Activated T-helper 17 cell treated with anti-CD3 and anti-CD28 coated beads, Interleukin-2, amount 50 U/mL, for 72 hours (primary cell): Measurements from ENCODE around the gene TOPBP1. TPM values are rescaled to one million over a fixed set of nuclear protein-coding genes. Genes with fewer than 3 reads are reported as not detected.

Experiments used
- ATAC-seq: fragments of 150-1000 bp; cut with Tn5 transposase; replicated peaks from 2 replicates; pipeline ENCODE4 v1.10.0; 2021; ENCODE audit warnings: mild to moderate bottlenecking, moderate library complexity
- H3K27ac Mint-ChIP-seq: one replicate; pipeline ENCODE4 v1.8.0; 2022; ENCODE audit warnings: mixed read lengths
- H3K27me3 Mint-ChIP-seq: one replicate; pipeline ENCODE4 v1.8.0; 2022; ENCODE audit warnings: mixed read lengths
- H3K36me3 Mint-ChIP-seq: one replicate; pipeline ENCODE4 v1.8.0; 2022; ENCODE audit warnings: low read depth, mild to moderate bottlenecking, mixed read lengths
- H3K4me1 Mint-ChIP-seq: one replicate; pipeline ENCODE4 v1.8.0; 2022; ENCODE audit warnings: mixed read lengths
- H3K4me3 Mint-ChIP-seq: one replicate; pipeline ENCODE4 v1.8.0; 2022; ENCODE audit warnings: mild to moderate bottlenecking, mixed read lengths
- H3K9me3 Mint-ChIP-seq: one replicate; pipeline ENCODE4 v1.8.0; 2022; ENCODE audit warnings: mixed read lengths
- total RNA-seq, 2 donors: library from RNA; stranded (reverse); gene quantifications; one replicate each; pipeline ENCODE4 v1.2.3, GENCODE V29; 2022

The TOPBP1 gene
- 10 to 100 TPM; 86.0 to 96.7 TPM for total RNA-seq

- Mint-ChIP-seq H3K4me3 (peak within 1 kb of the TSS; percentile 99), H3K27ac (peak within 1 kb of the TSS; percentile 99), H3K36me3 (peaks cover 60% of the 10 kb centered on the region), H3K9me3 (no peaks in the 10 kb centered on the region), H3K4me1 (peaks cover 31% of the 10 kb centered on the region), H3K27me3 (no peaks in the 10 kb centered on the region)
- peak; percentile 93 for ATAC-seq
These were observed at the start of gene TOPBP1 for GRCh38 chr3:133661454-133662277. TOPBP1 (minus strand) TSS chr3:133661941; CDS start chr3:133661127, 814 bp downstream.

GRCh38 chr3:133711013-133711412 lies 49.3 kb upstream of the TOPBP1 start:
- ATAC-seq, result no peak
- Mint-ChIP-seq H3K27ac (no peak overlapping the region), H3K9me3 (no peaks in the 10 kb centered on the region), H3K4me1 (no peaks in the 10 kb centered on the region), H3K27me3 (peaks cover 12% of the 10 kb centered on the region), H3K36me3 (no peaks in the 10 kb centered on the region), H3K4me3 (no peak overlapping the region)

- H3K36me3 Mint-ChIP-seq, result no peaks in the 10 kb centered on the region
- H3K27me3 Mint-ChIP-seq, result peaks cover 21% of the 10 kb centered on the region
- H3K4me1 Mint-ChIP-seq, result no peaks in the 10 kb centered on the region
- H3K4me3 Mint-ChIP-seq, result no peak overlapping the region
- no peak for ATAC-seq
- H3K27ac Mint-ChIP-seq, result no peak overlapping the region
- no peaks in the 10 kb centered on the region for H3K9me3 Mint-ChIP-seq
These were observed 47.5 kb upstream of the TOPBP1 start for GRCh38 chr3:133709139-133709750.

GRCh38 chr3:133706033-133706432 lies 44.3 kb upstream of the TOPBP1 start:
- no peaks in the 10 kb centered on the region for H3K9me3 Mint-ChIP-seq
- no peak overlapping the region for H3K27ac Mint-ChIP-seq
- H3K4me1 Mint-ChIP-seq, result no peaks in the 10 kb centered on the region
- H3K27me3 Mint-ChIP-seq, result peaks cover 28% of the 10 kb centered on the region
- ATAC-seq, result no peak
- no peak overlapping the region for H3K4me3 Mint-ChIP-seq
- no peaks in the 10 kb centered on the region for H3K36me3 Mint-ChIP-seq

GRCh38 chr3:133703915-133704314 lies 42.2 kb upstream of the TOPBP1 start:
- no peaks in the 10 kb centered on the region for H3K4me1 Mint-ChIP-seq
- H3K4me3 Mint-ChIP-seq, result no peak overlapping the region
- H3K9me3 Mint-ChIP-seq, result no peaks in the 10 kb centered on the region
- no peaks in the 10 kb centered on the region for H3K36me3 Mint-ChIP-seq
- H3K27me3 Mint-ChIP-seq, result peaks cover 28% of the 10 kb centered on the region
- H3K27ac Mint-ChIP-seq, result no peak overlapping the region
- no peak for ATAC-seq

GRCh38 chr3:133701435-133702358 lies 40.0 kb upstream of the TOPBP1 start:
- Mint-ChIP-seq H3K36me3 (no peaks in the 10 kb centered on the region), H3K27ac (no peak overlapping the region)
- ATAC-seq, result no peak

GRCh38 chr3:133700351-133700750 lies 38.6 kb upstream of the TOPBP1 start:
- Mint-ChIP-seq H3K36me3 (no peaks in the 10 kb centered on the region), H3K27me3 (peaks cover 16% of the 10 kb centered on the region), H3K27ac (no peak overlapping the region), H3K9me3 (no peaks in the 10 kb centered on the region), H3K4me1 (no peaks in the 10 kb centered on the region), H3K4me3 (no peak overlapping the region)
- no peak for ATAC-seq

More at GRCh38 chr3:133701435-133702358, 40.0 kb upstream of the TOPBP1 start:
- Mint-ChIP-seq H3K9me3 (no peaks in the 10 kb centered on the region), H3K4me3 (no peak overlapping the region), H3K27me3 (peaks cover 20% of the 10 kb centered on the region), H3K4me1 (no peaks in the 10 kb centered on the region)

- no peak overlapping the region for H3K27ac Mint-ChIP-seq
- H3K36me3 Mint-ChIP-seq, result no peaks in the 10 kb centered on the region
- H3K27me3 Mint-ChIP-seq, result peaks cover 14% of the 10 kb centered on the region
These were observed 38.2 kb upstream of the TOPBP1 start for GRCh38 chr3:133699903-133700302.

GRCh38 chr3:133699467-133699866 lies 37.7 kb upstream of the TOPBP1 start:
- H3K4me3 Mint-ChIP-seq, result no peak overlapping the region
- no peak for ATAC-seq
- H3K27me3 Mint-ChIP-seq, result peaks cover 12% of the 10 kb centered on the region
- no peaks in the 10 kb centered on the region for H3K36me3 Mint-ChIP-seq
- H3K27ac Mint-ChIP-seq, result no peak overlapping the region
- no peaks in the 10 kb centered on the region for H3K4me1 Mint-ChIP-seq
- no peaks in the 10 kb centered on the region for H3K9me3 Mint-ChIP-seq

More at GRCh38 chr3:133699903-133700302, 38.2 kb upstream of the TOPBP1 start:
- Mint-ChIP-seq H3K4me3 (no peak overlapping the region), H3K9me3 (no peaks in the 10 kb centered on the region), H3K4me1 (no peaks in the 10 kb centered on the region)
- no peak for ATAC-seq

GRCh38 chr3:133697960-133698359 lies 36.2 kb upstream of the TOPBP1 start:
- no peaks in the 10 kb centered on the region for H3K4me1 Mint-ChIP-seq
- no peak overlapping the region for H3K27ac Mint-ChIP-seq
- H3K27me3 Mint-ChIP-seq, result peaks cover 3% of the 10 kb centered on the region
- H3K9me3 Mint-ChIP-seq, result no peaks in the 10 kb centered on the region
- H3K36me3 Mint-ChIP-seq, result no peaks in the 10 kb centered on the region
- ATAC-seq, result no peak
- no peak overlapping the region for H3K4me3 Mint-ChIP-seq

GRCh38 chr3:133695560-133696171 lies 33.9 kb upstream of the TOPBP1 start:
- Mint-ChIP-seq H3K4me1 (no peaks in the 10 kb centered on the region), H3K27ac (no peak overlapping the region), H3K27me3 (no peaks in the 10 kb centered on the region), H3K9me3 (no peaks in the 10 kb centered on the region), H3K36me3 (no peaks in the 10 kb centered on the region), H3K4me3 (no peak overlapping the region)
- ATAC-seq, result no peak

GRCh38 chr3:133694288-133695268 lies 32.8 kb upstream of the TOPBP1 start:
- Mint-ChIP-seq H3K36me3 (no peaks in the 10 kb centered on the region), H3K27ac (no peak overlapping the region), H3K4me1 (no peaks in the 10 kb centered on the region), H3K27me3 (no peaks in the 10 kb centered on the region), H3K4me3 (no peak overlapping the region), H3K9me3 (no peaks in the 10 kb centered on the region)
- ATAC-seq, result no peak

GRCh38 chr3:133693821-133694220 lies 32.1 kb upstream of the TOPBP1 start:
- no peak overlapping the region for H3K27ac Mint-ChIP-seq
- H3K36me3 Mint-ChIP-seq, result no peaks in the 10 kb centered on the region
- no peaks in the 10 kb centered on the region for H3K4me1 Mint-ChIP-seq
- H3K4me3 Mint-ChIP-seq, result no peak overlapping the region
- no peaks in the 10 kb centered on the region for H3K27me3 Mint-ChIP-seq
- H3K9me3 Mint-ChIP-seq, result no peaks in the 10 kb centered on the region
- ATAC-seq, result no peak
